Naive thymus-derived CD8-positive, alpha-beta T cell (primary cell): ENCODE data around the gene SLC22A4. TPM values are rescaled to one million over a fixed set of nuclear protein-coding genes. Genes with fewer than 3 reads are reported as not detected.

Experiments
- ATAC-seq, 2 donors: fragments of 150-1000 bp; cut with Tn5 transposase in 1 of 2; sonication (Bioruptor Pico), chemical (Tn5 transposase) in 1 of 2; 1 replicate in 1 of 2; 2 replicates in 1 of 2; pipeline ENCODE4 v1.10.0; 2021; ENCODE audit warnings: mild to moderate bottlenecking in 2 of 2, moderate library complexity in 2 of 2
- POLR2A ChIA-PET: fragments of 350-600 bp; sonication (Branson Sonifier 250); formaldehyde crosslinking; loops from one replicate; lab custom pipeline; 2021; ENCODE audit warnings: antibody characterized with exemption; lab: Charles Lee
- DNase-seq, 10 donors: peaks; one replicate each; pipeline versions ENCODE4 v3.0.0 to v3.0.0-alpha.2; 2020 to 2022
- H3K27ac Mint-ChIP-seq, 10 donors: one replicate each; pipeline ENCODE4 v1.8.0; 2020 to 2022; ENCODE audit warnings: mild to moderate bottlenecking in 10 of 10, mixed read lengths in 10 of 10, moderate library complexity in 4 of 10, inconsistent platforms in 1 of 10
- H3K27me3 Mint-ChIP-seq, 5 donors: one replicate each; pipeline ENCODE4 v1.8.0; 2021 to 2022; ENCODE audit warnings: mixed read lengths in 5 of 5
- H3K36me3 Mint-ChIP-seq, 3 donors: one replicate each; pipeline ENCODE4 v1.8.0; 2020 to 2022; ENCODE audit warnings: mixed read lengths in 3 of 3, mild to moderate bottlenecking in 2 of 3, inconsistent platforms in 1 of 3
- H3K4me1 Mint-ChIP-seq, 4 donors: one replicate each; pipeline ENCODE4 v1.8.0; 2021 to 2022; ENCODE audit warnings: mixed read lengths in 4 of 4
- H3K4me3 Mint-ChIP-seq, 10 donors: one replicate each; pipeline ENCODE4 v1.8.0; 2020 to 2022; ENCODE audit warnings: mild to moderate bottlenecking in 10 of 10, mixed read lengths in 10 of 10, moderate library complexity in 6 of 10, inconsistent platforms in 1 of 10
- H3K9me3 Mint-ChIP-seq, 9 donors: one replicate each; pipeline ENCODE4 v1.8.0; 2020 to 2022; ENCODE audit warnings: mixed read lengths in 9 of 9, mild to moderate bottlenecking in 3 of 9, inconsistent platforms in 1 of 9, moderate library complexity in 1 of 9
- polyA plus RNA-seq, 3 donors: library from polyadenylated mRNA; unstranded; fragments of 300-500 nt; fragmentation: Illumina TruSeq; gene quantifications; one replicate each; pipeline ENCODE4 v1.2.3, GENCODE V29; 2021
- total RNA-seq, 8 experiments: library from RNA in 2 of 8; stranded (reverse) in 2 of 8; gene quantifications; one replicate each; pipeline ENCODE4 v1.2.3 and lab custom pipeline; 2021 to 2026

SLC22A4 gene
- total and polyA plus RNA-seq, 5 experiments from 2014 or later, result not detected

DNA sequence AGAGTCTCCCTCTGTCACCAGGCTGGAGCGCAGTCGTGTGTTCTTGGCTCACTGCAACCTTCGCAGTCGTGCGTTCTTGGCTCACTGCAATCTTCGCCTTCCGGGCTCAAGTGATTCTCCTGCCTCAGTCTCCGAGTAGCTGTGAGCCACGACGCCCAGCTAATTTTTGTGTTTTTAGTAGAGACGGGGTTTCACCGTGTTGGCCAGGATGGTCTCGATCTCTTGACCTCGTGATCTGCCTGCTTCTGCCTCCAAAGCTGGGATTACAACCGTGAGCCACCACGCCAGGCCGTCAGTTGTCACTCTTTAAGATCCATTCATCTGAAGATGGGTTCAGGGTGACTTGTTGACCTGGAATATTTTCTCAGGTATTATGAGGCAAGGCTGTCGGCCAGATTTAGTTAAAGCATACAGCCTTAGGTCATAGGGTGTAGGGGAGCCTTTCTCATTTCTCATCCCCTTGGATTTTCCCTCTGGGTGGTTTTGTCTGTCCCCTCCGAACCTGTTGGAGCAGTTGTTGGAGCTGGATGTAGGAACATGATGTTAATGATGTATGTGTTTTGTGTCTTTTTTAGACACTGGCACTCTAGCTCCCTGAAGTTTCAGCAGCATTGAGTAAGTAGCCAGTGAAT is 76.9 kb downstream of the SLC22A4 start:
- POLR2A ChIA-PET, result interaction anchor here (0.5 to 0.8 kb wide), 2 partner anchors 79 to 849 kb away, joined by 3 read pairs; no protein-coding TSS in a partner anchor
- Mint-ChIP-seq H3K27ac (peak overlapping the region; percentile 83 to 94 (median 88)), H3K9me3 (no peaks in the 10 kb centered on the region), H3K27me3 (no peaks in the 10 kb centered on the region), H3K36me3 (no peaks in the 10 kb centered on the region), H3K4me1 (peaks cover 18 to 40% (median 32%) of the 10 kb centered on the region in 4 donors), H3K4me3 (peak overlapping the region; percentile 75 to 91 (median 86))
- DNase-seq (no peak), ATAC-seq (no peak)

DNA sequence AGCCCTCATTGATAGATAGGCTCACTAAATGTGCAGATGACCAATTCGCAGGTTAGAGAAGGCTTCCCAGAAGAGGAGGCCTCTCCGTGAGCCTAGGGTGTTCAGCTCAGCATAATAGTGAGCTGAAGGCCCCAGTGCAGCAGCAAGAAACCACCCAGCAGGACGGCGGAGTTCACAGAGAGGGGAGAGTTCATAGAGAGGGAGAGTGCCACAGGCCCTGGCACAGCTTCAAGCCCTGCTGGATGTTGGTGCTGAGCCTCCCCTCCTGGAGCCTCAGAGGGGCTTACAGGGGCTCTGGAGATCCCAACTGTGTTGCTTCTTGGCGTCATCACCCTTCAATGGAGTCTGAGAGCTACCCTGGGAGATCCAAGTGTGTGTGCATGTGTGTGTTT is 77.4 kb downstream of the SLC22A4 start:
- Mint-ChIP-seq H3K27ac (peak overlapping the region in 8 of 10 donors; percentile 28 to 90 (median 85)), H3K9me3 (no peaks in the 10 kb centered on the region), H3K4me3 (peak overlapping the region in 9 of 10 donors; percentile 75 to 91 (median 86)), H3K4me1 (peaks cover 18 to 40% (median 32%) of the 10 kb centered on the region in 4 donors), H3K27me3 (no peaks in the 10 kb centered on the region), H3K36me3 (no peaks in the 10 kb centered on the region)
- DNase-seq (no peak), ATAC-seq (no peak)
- POLR2A ChIA-PET, result interaction anchor here (0.8 kb wide), 1 partner anchor 79 kb away, joined by 3 read pairs; no protein-coding TSS in a partner anchor

GRCh38 chr5:132372127-132372526 is 77.9 kb downstream of the SLC22A4 start:
- Mint-ChIP-seq H3K4me3 (peak overlapping the region in 1 of 10 donors; percentile 4), H3K36me3 (no peaks in the 10 kb centered on the region), H3K9me3 (no peaks in the 10 kb centered on the region), H3K27me3 (no peaks in the 10 kb centered on the region), H3K4me1 (peaks cover 18 to 40% (median 32%) of the 10 kb centered on the region in 4 donors), H3K27ac (peak overlapping the region in 3 of 10 donors; percentile 24 to 89 (median 44))
- ATAC-seq, result no peak
- POLR2A ChIA-PET, result no interaction called here
- no peak for DNase-seq

- H3K27me3 Mint-ChIP-seq, result no peaks in the 10 kb centered on the region
- POLR2A ChIA-PET, result interaction anchor here (0.6 kb wide), 1 partner anchor 633 kb away, joined by 3 read pairs; no protein-coding TSS in a partner anchor
- ATAC-seq, result no peak
- peak overlapping the region in 4 of 10 donors; percentile 5 to 81 (median 37) for H3K27ac Mint-ChIP-seq
- H3K36me3 Mint-ChIP-seq, result no peaks in the 10 kb centered on the region
- peaks cover 18 to 42% (median 32%) of the 10 kb centered on the region in 4 donors for H3K4me1 Mint-ChIP-seq
- peak overlapping the region in 2 of 10 donors; percentile 4 to 20 for H3K4me3 Mint-ChIP-seq
- no peak for DNase-seq
- no peaks in the 10 kb centered on the region for H3K9me3 Mint-ChIP-seq
Observed at GRCh38 chr5:132372542-132372941, 78.3 kb downstream of the SLC22A4 start.

DNA sequence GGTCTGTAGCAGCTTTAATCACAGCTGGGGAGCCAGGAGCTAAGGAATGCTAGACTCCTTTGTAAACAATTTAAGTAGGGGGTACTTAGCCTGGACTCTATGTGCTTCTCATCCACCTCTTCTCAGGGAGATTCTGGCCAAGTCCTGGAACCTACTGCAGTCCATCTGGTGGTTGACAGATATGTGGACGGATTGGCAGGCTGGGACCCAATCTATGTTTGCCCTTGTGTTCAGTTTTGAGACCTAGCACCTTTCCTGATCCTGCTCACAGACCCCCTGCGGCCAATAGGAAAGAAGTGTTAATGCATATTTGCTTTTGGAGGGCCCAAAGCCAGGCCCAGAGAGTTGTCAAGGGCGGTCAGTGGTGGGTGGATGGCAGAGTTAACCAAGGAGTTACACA is 81.8 kb downstream of the SLC22A4 start:
- H3K27me3 Mint-ChIP-seq, result no peaks in the 10 kb centered on the region
- POLR2A ChIA-PET, result interaction anchor here (1.1 kb wide), 1 partner anchor 114 kb away, joined by 3 read pairs; no protein-coding TSS in a partner anchor
- H3K4me1 Mint-ChIP-seq, result peaks cover 12 to 30% (median 20%) of the 10 kb centered on the region in 4 donors
- H3K36me3 Mint-ChIP-seq, result peaks cover 0 to 21% (median 1%) of the 10 kb centered on the region in 3 donors
- H3K4me3 Mint-ChIP-seq, result no peak overlapping the region
- ATAC-seq (no peak), DNase-seq (no peak)
- no peak overlapping the region for H3K27ac Mint-ChIP-seq
- no peaks in the 10 kb centered on the region for H3K9me3 Mint-ChIP-seq

DNA sequence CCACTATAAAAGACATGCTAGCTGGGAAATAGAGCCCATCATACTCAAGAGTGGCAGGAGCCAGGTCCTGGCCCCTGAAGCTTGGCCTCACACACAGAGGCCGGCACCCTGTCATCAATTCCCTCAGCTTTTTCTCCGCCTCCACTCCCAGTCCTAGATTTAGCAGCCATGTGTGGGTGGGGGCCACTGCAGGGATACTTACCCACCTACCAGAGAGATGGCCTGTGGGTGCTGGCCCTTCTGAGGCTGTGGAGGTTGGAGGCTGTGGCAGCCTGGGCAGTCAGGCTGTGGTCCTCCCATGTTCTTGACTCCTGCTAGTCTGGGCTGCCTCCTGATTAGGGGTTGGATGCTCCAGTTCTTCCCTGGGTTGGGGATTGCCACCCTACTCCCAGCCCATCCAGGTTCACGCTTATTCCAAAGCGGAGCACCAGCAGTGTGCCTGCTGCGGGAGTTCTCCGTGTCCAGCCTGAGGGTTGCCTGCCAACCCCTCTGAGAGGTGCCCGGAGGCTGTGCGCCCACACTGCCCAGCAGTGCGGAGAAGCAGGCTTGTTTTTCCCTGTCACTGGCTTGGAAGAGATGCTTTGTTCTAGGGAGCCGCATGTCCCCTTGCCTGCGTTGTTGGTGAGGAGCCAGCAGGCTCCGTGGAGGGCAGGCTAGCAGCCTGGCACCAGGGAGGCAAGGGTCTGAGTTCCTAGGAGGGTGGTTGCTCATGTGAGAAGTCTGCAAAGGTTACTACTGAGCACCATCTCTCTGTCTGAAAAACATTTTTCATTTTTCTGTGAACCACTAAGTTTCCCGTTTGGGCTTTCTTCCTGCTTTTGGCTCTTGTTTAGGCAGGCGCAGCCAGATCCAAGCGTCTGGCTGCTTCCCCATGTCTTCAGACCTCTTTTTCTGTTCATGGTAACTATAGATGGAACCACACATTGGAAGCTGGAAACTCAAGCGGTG is 82.8 kb downstream of the SLC22A4 start:
- H3K9me3 Mint-ChIP-seq, result no peaks in the 10 kb centered on the region
- no peak overlapping the region for H3K27ac Mint-ChIP-seq
- H3K36me3 Mint-ChIP-seq, result peaks cover 0 to 21% (median 1%) of the 10 kb centered on the region in 3 donors
- DNase-seq, result no peak
- no peak for ATAC-seq
- H3K27me3 Mint-ChIP-seq, result no peaks in the 10 kb centered on the region
- H3K4me3 Mint-ChIP-seq, result no peak overlapping the region
- POLR2A ChIA-PET, result no interaction called here
- peaks cover 4 to 20% (median 10%) of the 10 kb centered on the region in 4 donors for H3K4me1 Mint-ChIP-seq

DNA sequence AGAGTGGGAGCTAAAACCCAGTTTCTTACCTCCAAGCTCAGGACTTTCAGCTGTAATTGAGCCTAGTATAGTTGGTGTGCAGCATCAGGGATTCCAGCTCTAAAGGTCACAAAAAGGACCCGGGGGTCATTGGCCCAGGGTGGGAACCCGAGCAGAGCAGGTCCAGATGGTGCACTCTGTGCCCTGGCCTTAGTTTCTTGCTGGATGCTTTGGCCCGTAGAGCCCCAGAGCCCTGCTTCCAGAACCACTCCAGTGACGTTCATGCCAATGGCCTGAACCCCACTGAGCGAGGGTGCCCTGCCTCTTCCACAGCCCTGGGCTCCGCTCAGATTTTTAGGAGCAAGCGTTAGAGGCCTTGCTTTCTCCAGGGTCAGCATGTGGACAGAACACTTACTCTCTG is 83.5 kb downstream of the SLC22A4 start:
- Mint-ChIP-seq H3K36me3 (peaks cover 0 to 23% (median 1%) of the 10 kb centered on the region in 3 donors), H3K27me3 (no peaks in the 10 kb centered on the region), H3K27ac (no peak overlapping the region), H3K9me3 (no peaks in the 10 kb centered on the region), H3K4me3 (no peak overlapping the region), H3K4me1 (peaks cover 1 to 14% (median 2%) of the 10 kb centered on the region in 4 donors)
- ATAC-seq (no peak), DNase-seq (no peak)
- POLR2A ChIA-PET, result interaction anchor here (0.6 kb wide), 2 partner anchors 145 to 1120 kb away, joined by 4 to 5 read pairs; no protein-coding TSS in a partner anchor

DNA sequence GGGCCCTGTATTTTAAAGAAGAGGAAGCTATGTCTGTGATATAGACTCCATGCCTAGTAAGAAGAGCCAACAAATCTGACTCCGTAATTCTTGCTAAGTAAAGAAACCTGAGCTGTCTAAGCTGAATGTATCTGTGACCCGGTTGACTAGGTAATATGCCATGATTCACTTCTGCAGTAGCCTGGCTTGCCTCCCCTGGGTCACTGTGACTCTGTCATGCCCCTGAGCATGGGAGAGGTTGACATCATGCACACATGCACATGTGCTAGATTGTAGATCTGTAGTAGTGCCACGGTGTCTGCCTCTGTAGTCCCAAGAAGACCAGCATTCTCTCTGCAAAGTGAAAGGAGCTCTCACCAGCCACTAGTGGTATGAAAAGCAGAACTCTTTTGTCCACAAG is 84.4 kb downstream of the SLC22A4 start:
- POLR2A ChIA-PET, result interaction anchor here (0.7 kb wide), 1 partner anchor 111 kb away, joined by 3 read pairs; no protein-coding TSS in a partner anchor

DNA sequence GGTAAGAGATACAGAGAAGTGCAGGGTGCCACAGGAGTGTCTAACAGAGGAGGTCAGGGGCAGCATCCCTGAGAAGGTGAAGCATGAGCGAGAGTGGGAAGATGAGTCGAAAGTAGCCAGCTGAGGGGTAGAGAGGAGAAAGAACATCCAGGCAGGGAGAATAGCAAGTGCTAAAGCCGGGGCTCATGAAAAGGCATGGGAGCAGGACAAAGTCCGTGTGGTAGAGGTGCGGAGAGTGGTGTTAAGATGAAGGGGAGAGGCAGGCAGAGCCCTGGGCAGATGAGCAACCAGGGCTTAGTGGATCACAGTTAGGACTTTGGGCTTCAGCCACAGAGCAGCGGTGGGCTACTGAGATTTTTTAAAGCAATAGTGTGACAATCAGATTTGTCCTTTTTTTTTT is 85.9 kb downstream of the SLC22A4 start:
- Mint-ChIP-seq H3K27me3 (no peaks in the 10 kb centered on the region), H3K27ac (peak overlapping the region in 3 of 10 donors; percentile 23 to 84 (median 70))

More for the DNA sequence above, 84.4 kb downstream of the SLC22A4 start:
- Mint-ChIP-seq H3K27ac (no peak overlapping the region), H3K27me3 (no peaks in the 10 kb centered on the region), H3K4me1 (peaks cover 0 to 11% (median under 1%) of the 10 kb centered on the region in 4 donors), H3K4me3 (no peak overlapping the region), H3K9me3 (no peaks in the 10 kb centered on the region), H3K36me3 (peaks cover 0 to 23% (median 1%) of the 10 kb centered on the region in 3 donors)
- no peak for ATAC-seq
- no peak for DNase-seq

GRCh38 chr5:132380741-132381140 is 86.5 kb downstream of the SLC22A4 start:
- ATAC-seq, result no peak
- H3K27me3 Mint-ChIP-seq, result no peaks in the 10 kb centered on the region
- peaks cover 0 to 23% (median 1%) of the 10 kb centered on the region in 3 donors for H3K36me3 Mint-ChIP-seq
- H3K27ac Mint-ChIP-seq, result no peak overlapping the region
- no peak overlapping the region for H3K4me3 Mint-ChIP-seq
- no peak for DNase-seq
- POLR2A ChIA-PET, result interaction anchor here (0.7 kb wide), 1 partner anchor 94 kb away, joined by 3 read pairs; no protein-coding TSS in a partner anchor
- no peaks in the 10 kb centered on the region for H3K9me3 Mint-ChIP-seq
- H3K4me1 Mint-ChIP-seq, result peaks cover 6 to 11% (median 8%) of the 10 kb centered on the region in 4 donors

More for the DNA sequence above, 85.9 kb downstream of the SLC22A4 start:
- POLR2A ChIA-PET, result no interaction called here
- Mint-ChIP-seq H3K4me3 (no peak overlapping the region), H3K9me3 (no peaks in the 10 kb centered on the region), H3K36me3 (peaks cover 0 to 23% (median 1%) of the 10 kb centered on the region in 3 donors), H3K4me1 (peaks cover 0 to 5% (median under 1%) of the 10 kb centered on the region in 4 donors)
- ATAC-seq, result no peak
- no peak for DNase-seq

DNA sequence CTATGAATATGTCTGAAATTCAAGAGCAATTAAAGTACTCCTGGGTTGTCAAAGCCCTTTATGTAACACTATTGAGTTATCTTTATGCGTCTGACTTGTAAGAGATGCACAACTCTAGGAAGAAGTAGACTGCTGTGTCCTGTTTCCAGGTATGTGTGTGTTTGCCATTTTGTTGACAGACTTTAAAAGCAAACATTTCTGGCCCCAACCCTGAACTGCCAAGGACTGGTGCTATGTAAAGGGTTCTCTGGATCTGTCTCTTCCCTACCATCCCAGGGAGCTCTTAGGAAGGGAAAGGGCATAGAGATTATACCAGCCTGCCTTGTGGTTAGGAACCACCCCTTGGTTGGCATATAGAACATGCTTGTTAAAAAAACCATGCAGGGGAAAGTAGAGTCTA is 87.4 kb downstream of the SLC22A4 start:
- DNase-seq, result no peak
- H3K4me1 Mint-ChIP-seq, result peaks cover 11 to 18% (median 15%) of the 10 kb centered on the region in 4 donors
- no peaks in the 10 kb centered on the region for H3K27me3 Mint-ChIP-seq
- no peaks in the 10 kb centered on the region for H3K9me3 Mint-ChIP-seq
- H3K27ac Mint-ChIP-seq, result peak overlapping the region in 1 of 10 donors; percentile 72
- POLR2A ChIA-PET, result no interaction called here
- no peak overlapping the region for H3K4me3 Mint-ChIP-seq
- peaks cover 0 to 26% (median 1%) of the 10 kb centered on the region in 3 donors for H3K36me3 Mint-ChIP-seq
- no peak for ATAC-seq

DNA sequence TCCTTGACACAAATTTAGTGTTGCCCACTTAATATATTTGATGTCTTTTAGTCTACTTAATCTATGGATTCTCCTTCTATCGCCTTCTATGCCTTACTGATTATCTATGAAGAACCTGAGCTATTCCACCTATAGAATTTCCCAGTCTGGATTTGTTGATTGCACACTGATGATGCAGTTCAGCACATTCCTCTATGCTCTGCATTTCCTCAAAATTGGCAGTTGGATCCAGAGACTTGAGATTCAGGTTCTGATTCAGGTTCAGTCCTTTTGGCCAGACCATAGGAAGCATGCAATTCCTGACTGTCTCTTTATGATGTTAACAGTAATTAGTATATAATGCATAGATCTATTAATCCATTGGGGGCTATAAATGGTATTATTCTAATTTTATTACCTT is 89.1 kb downstream of the SLC22A4 start:
- Mint-ChIP-seq H3K27me3 (no peaks in the 10 kb centered on the region), H3K4me3 (no peak overlapping the region), H3K4me1 (peaks cover 13 to 28% (median 21%) of the 10 kb centered on the region in 4 donors), H3K9me3 (no peaks in the 10 kb centered on the region), H3K27ac (no peak overlapping the region), H3K36me3 (peaks cover 0 to 24% (median 1%) of the 10 kb centered on the region in 3 donors)
- DNase-seq (no peak), ATAC-seq (no peak)
- POLR2A ChIA-PET, result interaction anchor here (0.6 kb wide), 1 partner anchor 27 kb away, joined by 4 read pairs; no protein-coding TSS in a partner anchor
